H9 (cell line): Measurements from ENCODE around the gene IFNA2. TPM values are rescaled to one million over a fixed set of nuclear protein-coding genes. Genes with fewer than 3 reads are reported as not detected.

Experiments used
- DNase-seq: peaks from one replicate; pipeline ENCODE4 v3.0.0-alpha.2; 2017
- H2AFZ ChIP-seq: one replicate; pipeline ENCODE4 v1.6.1; 2013; ENCODE audit warnings: mild to moderate bottlenecking, low read length, control low read depth, moderate library complexity
- H2AK5ac ChIP-seq: 2 replicates; pipeline ENCODE4 v1.6.1; 2013; ENCODE audit warnings: low read length, control low read depth, mixed read lengths; ENCODE audit not compliant: insufficient read length
- H2BK120ac ChIP-seq: one replicate; pipeline ENCODE4 v1.6.1; 2013; ENCODE audit warnings: low read depth, mild to moderate bottlenecking, low read length, control low read depth, inconsistent platforms; ENCODE audit not compliant: poor library complexity, severe bottlenecking
- H2BK12ac ChIP-seq: 2 replicates; pipeline ENCODE4 v1.6.1; 2013; ENCODE audit warnings: low read length, control low read depth, mixed read lengths, low read depth; ENCODE audit not compliant: insufficient read length
- H2BK15ac ChIP-seq: 2 replicates; pipeline ENCODE4 v1.6.1; 2013; ENCODE audit warnings: low read depth, low read length, control low read depth
- H2BK20ac ChIP-seq: one replicate; pipeline ENCODE4 v1.6.1; 2013; ENCODE audit warnings: low read depth, mild to moderate bottlenecking, low read length, control low read depth, inconsistent platforms; ENCODE audit not compliant: poor library complexity, severe bottlenecking
- H2BK5ac ChIP-seq: 2 replicates; pipeline ENCODE4 v1.6.1; 2013; ENCODE audit warnings: low read length, control low read depth, mixed read lengths; ENCODE audit not compliant: insufficient read length
- H3K14ac ChIP-seq: 2 replicates; pipeline ENCODE4 v1.6.1; 2013; ENCODE audit warnings: low read length, control low read depth; ENCODE audit not compliant: insufficient read depth
- H3K18ac ChIP-seq: 2 replicates; pipeline ENCODE4 v1.6.1; 2013; ENCODE audit warnings: low read depth, mild to moderate bottlenecking, mixed read lengths, low read length, control low read depth; ENCODE audit not compliant: insufficient read length
- H3K23ac ChIP-seq: 2 replicates; pipeline ENCODE4 v1.6.1; 2013; ENCODE audit warnings: low read length, control low read depth, mixed read lengths, low read depth; ENCODE audit not compliant: insufficient read length
- H3K23me2 ChIP-seq: 2 replicates; pipeline ENCODE4 v1.6.1; 2013; ENCODE audit warnings: low read depth, mild to moderate bottlenecking, mixed read lengths, low read length, control low read depth; ENCODE audit not compliant: insufficient read length, poor library complexity, severe bottlenecking
- H3K27ac ChIP-seq: 2 replicates; pipeline ENCODE4 v1.5.1; 2013; ENCODE audit warnings: low read length, control low read depth, mixed read lengths, low read depth; ENCODE audit not compliant: insufficient read length
- H3K27me3 ChIP-seq: 2 replicates; pipeline ENCODE4 v1.6.1; 2013; ENCODE audit warnings: low read length, control low read depth, inconsistent platforms; ENCODE audit not compliant: insufficient read depth
- H3K4ac ChIP-seq: 2 replicates; pipeline ENCODE4 v1.6.1; 2013; ENCODE audit warnings: low read depth, mild to moderate bottlenecking, control low read depth, inconsistent platforms, low read length, moderate library complexity
- H3K4me1 ChIP-seq: 2 replicates; pipeline ENCODE4 v1.6.1; 2013; ENCODE audit warnings: low read length, control low read depth, inconsistent platforms; ENCODE audit not compliant: insufficient read depth
- H3K4me2 ChIP-seq: 2 replicates; pipeline ENCODE4 v1.6.1; 2013; ENCODE audit warnings: low read length, control low read depth, mixed read lengths; ENCODE audit not compliant: insufficient read length, insufficient read depth
- H3K56ac ChIP-seq: 2 replicates; pipeline ENCODE4 v1.6.1; 2013; ENCODE audit warnings: low read depth, mild to moderate bottlenecking, mixed read lengths, low read length, control low read depth; ENCODE audit not compliant: insufficient read length
- H3K79me1 ChIP-seq: 2 replicates; pipeline ENCODE4 v1.6.1; 2013; ENCODE audit warnings: low read depth, mild to moderate bottlenecking, moderate library complexity, low read length, control low read depth, inconsistent platforms; ENCODE audit not compliant: insufficient read depth, poor library complexity, severe bottlenecking
- H3K79me2 ChIP-seq: 2 replicates; pipeline ENCODE4 v1.6.1; 2013; ENCODE audit warnings: low read length, control low read depth, inconsistent platforms; ENCODE audit not compliant: insufficient read depth
- H3K9ac ChIP-seq: 2 replicates; pipeline ENCODE4 v1.6.1; 2013; ENCODE audit warnings: low read length, control low read depth, mixed read lengths; ENCODE audit not compliant: insufficient read length; ENCODE audit errors: extremely low read depth
- H3K9me3 ChIP-seq: one replicate; pipeline ENCODE4 v1.6.1; 2013; ENCODE audit warnings: low read depth, low read length, inconsistent platforms; ENCODE audit not compliant: control insufficient read depth
- H3T11ph ChIP-seq: one replicate; pipeline ENCODE4 v1.6.1; 2013; ENCODE audit warnings: mild to moderate bottlenecking, low read length, control low read depth, inconsistent platforms
- H4K20me1 ChIP-seq: one replicate; pipeline ENCODE4 v1.6.1; 2013; ENCODE audit not compliant: control insufficient read depth, insufficient read length, insufficient read depth
- H4K5ac ChIP-seq: 2 replicates; pipeline ENCODE4 v1.6.1; 2013; ENCODE audit warnings: low read depth, mild to moderate bottlenecking, mixed read lengths, low read length, control low read depth; ENCODE audit not compliant: insufficient read length
- H4K8ac ChIP-seq: replicated peaks from 2 replicates; pipeline ENCODE4 v1.6.1; 2013; ENCODE audit warnings: low read length, control low read depth, mixed read lengths, low read depth; ENCODE audit not compliant: insufficient read length
- H4K91ac ChIP-seq: 2 replicates; pipeline ENCODE4 v1.6.1; 2013; ENCODE audit warnings: low read depth, mild to moderate bottlenecking, moderate library complexity, mixed read lengths, low read length, control low read depth; ENCODE audit not compliant: insufficient read length
- H3K27ac Mint-ChIP-seq, 3 experiments: 2 replicates in 2 of 3; 3 replicates in 1 of 3; pipeline ENCODE4 v1.8.0; 2020 to 2021; ENCODE audit warnings: mixed read lengths in 3 of 3, mild to moderate bottlenecking in 1 of 3, moderate library complexity in 1 of 3
- H3K27me3 Mint-ChIP-seq: 2 replicates; pipeline ENCODE4 v1.8.0; 2021; ENCODE audit warnings: low read depth, mild to moderate bottlenecking, moderate library complexity, mixed read lengths
- H3K36me3 Mint-ChIP-seq, 3 experiments: 2 replicates in 2 of 3; 3 replicates in 1 of 3; pipeline ENCODE4 v1.8.0; 2020 to 2021; ENCODE audit warnings: low read depth in 3 of 3, mixed read lengths in 3 of 3; ENCODE audit not compliant: insufficient read depth in 1 of 3
- H3K4me1 Mint-ChIP-seq, 2 experiments: 2 replicates each; pipeline ENCODE4 v1.8.0; 2020; ENCODE audit warnings: mixed read lengths in 2 of 2
- H3K4me3 Mint-ChIP-seq, 2 experiments: 2 replicates in 1 of 2; 3 replicates in 1 of 2; pipeline ENCODE4 v1.8.0; 2020 to 2021; ENCODE audit warnings: mild to moderate bottlenecking in 2 of 2, mixed read lengths in 2 of 2, moderate library complexity in 1 of 2
- H3K9me3 Mint-ChIP-seq, 2 experiments: 2 replicates in 1 of 2; 3 replicates in 1 of 2; pipeline ENCODE4 v1.8.0; 2020; ENCODE audit warnings: mild to moderate bottlenecking in 2 of 2, mixed read lengths in 2 of 2, moderate library complexity in 1 of 2
- CTCF ChIP-seq: fragments of 200-600 bp; sonication (generic); conservative IDR thresholded peaks from 3 replicates; pipeline ENCODE4 v1.8.0; 2021; ENCODE audit warnings: antibody characterized with exemption, mild to moderate bottlenecking
- WGBS: extraction: QIAGEN DNeasy Blood & Tissue Kit; methylation state at CpG from one replicate; pipeline ENCODE4 v1.1.7; 2013; ENCODE audit warnings: missing lambda C conversion rate, low lambda C conversion rate, mixed read lengths; ENCODE audit not compliant: insufficient read length; ENCODE audit errors: extremely low coverage; 5-methylcytosine and 5-hydroxymethylcytosine counted together
- total RNA-seq: library from RNA; stranded (reverse); gene quantifications from 2 replicates; pipeline ENCODE4 v1.2.1, GENCODE V29; 2021

The IFNA2 gene
- total RNA-seq, 1 experiment from 2014 or later, result not detected

GRCh38 chr9:21357479-21358460 lies 27.4 kb downstream of the IFNA2 start:
- H3K79me1 ChIP-seq, result no peaks in the 10 kb centered on the region
- no peak overlapping the region for H4K5ac ChIP-seq
- no peak overlapping the region for H3K56ac ChIP-seq
- no peak for DNase-seq
- no peak overlapping the region for H3K4ac ChIP-seq
- H3K4me2 ChIP-seq, result no peak overlapping the region
- peaks cover 4 to 7% of the 10 kb centered on the region in 2 experiments; a peak in 4 of 5 replicates for H3K9me3 Mint-ChIP-seq
- H3T11ph ChIP-seq, result no peak overlapping the region
- H3K14ac ChIP-seq, result no peak overlapping the region
- H2AFZ ChIP-seq, result no peak overlapping the region
- no peak overlapping the region for H2BK12ac ChIP-seq
- H2BK5ac ChIP-seq, result no peak overlapping the region
- no peak overlapping the region for H3K27ac ChIP-seq
- H3K9me3 ChIP-seq, result no peaks in the 10 kb centered on the region
- H3K27me3 ChIP-seq, result no peaks in the 10 kb centered on the region
- H3K36me3 Mint-ChIP-seq, result peaks cover 0 to 3% (median 0%) of the 10 kb centered on the region in 3 experiments; a peak in 2 of 7 replicates
- H2AK5ac ChIP-seq, result no peak overlapping the region
- WGBS, result no CpG with 5 or more reads among the region's 7 CpGs
- no peak overlapping the region for H3K9ac ChIP-seq
- H3K27me3 Mint-ChIP-seq, result peaks cover 4% of the 10 kb centered on the region; the same call in 1 of the 2 replicates
- no peak overlapping the region for H2BK20ac ChIP-seq
- H3K23ac ChIP-seq, result no peak overlapping the region
- no peak for TF ChIP-seq CTCF
- H4K91ac ChIP-seq, result no peak overlapping the region
- no peaks in the 10 kb centered on the region for H3K4me1 Mint-ChIP-seq
- no peak overlapping the region for H4K8ac ChIP-seq
- H3K27ac Mint-ChIP-seq, result no peak overlapping the region
- H3K23me2 ChIP-seq, result no peaks in the 10 kb centered on the region
- H4K20me1 ChIP-seq, result no peaks in the 10 kb centered on the region
- no peak overlapping the region for H3K18ac ChIP-seq
- no peak overlapping the region for H2BK15ac ChIP-seq
- no peak overlapping the region for H3K4me3 Mint-ChIP-seq
- H3K79me2 ChIP-seq, result no peaks in the 10 kb centered on the region
- H2BK120ac ChIP-seq, result no peak overlapping the region
- H3K4me1 ChIP-seq, result no peaks in the 10 kb centered on the region
